Panc1 (cell line): ENCODE measurements around the gene MAGI2. TPM values are rescaled to one million over a fixed set of nuclear protein-coding genes. Genes with fewer than 3 reads are reported as not detected.

ENCODE experiments used
- ATAC-seq: fragments of 200-7000 bp; cut with Tn5 transposase; 2 replicates; pipeline ENCODE4 v1.9.1; 2020; ENCODE audit warnings: mild to moderate bottlenecking, moderate library complexity
- BruUV-seq: library from RNA; stranded (reverse); fragments of 400-500 nt; replicated peaks from 2 replicates; lab custom pipeline; 2021; lab: Mats Ljungman, UMichigan
- CTCF ChIA-PET: fragments of 300-600 bp; sonication (Branson Sonifier 250); formaldehyde crosslinking; loops from one replicate; lab custom pipeline; 2022; ENCODE audit warnings: antibody characterized with exemption; lab: Charles Lee
- POLR2A ChIA-PET: fragments of 300-600 bp; sonication (Branson Sonifier 250); formaldehyde crosslinking; loops from one replicate; lab custom pipeline; 2022; ENCODE audit warnings: antibody characterized with exemption; lab: Charles Lee
- DNase-seq: peaks from one replicate; pipeline ENCODE4 v3.0.0-alpha.2; 2010; ENCODE audit warnings: low read depth, low spot score
- H3K27ac ChIP-seq: 2 replicates; pipeline ENCODE4 v1.5.1; 2011; ENCODE audit warnings: mild to moderate bottlenecking, low read length, inconsistent platforms
- H3K27me3 ChIP-seq: fragments of 200-500 bp; sonication (Bioruptor generic); 2 replicates; pipeline ENCODE4 v1.6.0; 2014; ENCODE audit warnings: low read length, inconsistent platforms; ENCODE audit not compliant: control insufficient read depth, insufficient read depth
- H3K36me3 ChIP-seq: fragments of 200-500 bp; sonication (Bioruptor generic); 2 replicates; pipeline ENCODE4 v1.5.1; 2014; ENCODE audit warnings: inconsistent platforms, mild to moderate bottlenecking, low read length, moderate library complexity; ENCODE audit not compliant: control insufficient read depth, insufficient read depth
- H3K4me1 ChIP-seq: 2 replicates; pipeline ENCODE4 v1.5.1; 2011; ENCODE audit warnings: inconsistent platforms, mild to moderate bottlenecking, low read length, moderate library complexity; ENCODE audit not compliant: control insufficient read depth, insufficient read depth
- H3K4me3 ChIP-seq, 2 experiments: 2 replicates each; pipeline ENCODE4 v1.5.1; 2011 to 2012; ENCODE audit warnings: low read depth in 2 of 2, low read length in 2 of 2, mild to moderate bottlenecking in 2 of 2, inconsistent platforms in 1 of 2, moderate library complexity in 1 of 2
- H3K9me3 ChIP-seq: fragments of 200-500 bp; sonication (Bioruptor generic); 2 replicates; pipeline ENCODE4 v1.5.1; 2014; ENCODE audit warnings: low read depth, mild to moderate bottlenecking, inconsistent platforms, low read length, moderate library complexity; ENCODE audit not compliant: control insufficient read depth, insufficient read depth
- CTCF ChIP-seq: fragments of 450-650 bp; IDR thresholded peaks from 2 replicates; pipeline ENCODE4 v1.5.1; 2017; ENCODE audit warnings: mild to moderate bottlenecking
- POLR2AphosphoS5 ChIP-seq: IDR thresholded peaks from 2 replicates; pipeline ENCODE4 v1.6.1; 2012; ENCODE audit warnings: mild to moderate bottlenecking, low read depth, low read length, moderate library complexity
- REST ChIP-seq, 2 experiments: IDR thresholded peaks; 2 replicates each; pipeline ENCODE4 v1.6.1; 2011 to 2012; ENCODE audit warnings: low read depth in 2 of 2, control low read depth in 1 of 2, low read length in 1 of 2, mild to moderate bottlenecking in 1 of 2, moderate library complexity in 1 of 2; ENCODE audit not compliant: insufficient read depth in 1 of 2
- SIN3A ChIP-seq: IDR thresholded peaks from 2 replicates; pipeline ENCODE4 v1.6.1; 2012; ENCODE audit warnings: low read depth, mild to moderate bottlenecking, low read length, moderate library complexity, borderline replicate concordance; ENCODE audit not compliant: insufficient read depth
- TCF7L2 ChIP-seq: IDR thresholded peaks from 2 replicates; pipeline ENCODE4 v1.6.1; 2011; ENCODE audit warnings: mild to moderate bottlenecking, low read depth, low read length, inconsistent platforms
- in situ Hi-C: cut with HindIII; loops from 2 replicates; pipeline ENCODE4 v1.10.0; 2016; ENCODE audit warnings: low sequenced_read_pairs, low pct_unique_long_range_greater_than_20kb
- intact Hi-C: fragments of 100-400 bp; cut with micrococcal nuclease; formaldehyde crosslinking; loops from one replicate; pipeline ENCODE4 v1.10.0; 2022; ENCODE audit not compliant: unreplicated experiment
- total RNA-seq: library from RNA; stranded (reverse); gene quantifications from one replicate; pipeline ENCODE4 v1.2.1, GENCODE V29; 2021; ENCODE audit not compliant: unreplicated experiment

MAGI2 gene
- total RNA-seq, 1 experiment from 2014 or later, result 5.4 TPM

- ATAC-seq (no peak), DNase-seq (no peak)
- H3K27ac ChIP-seq, result no peak overlapping the region
- no peaks in the 10 kb centered on the region for H3K36me3 ChIP-seq
- H3K27me3 ChIP-seq, result no peaks in the 10 kb centered on the region
- H3K4me1 ChIP-seq, result no peaks in the 10 kb centered on the region
- POLR2A ChIA-PET, result no interaction called here
- in situ Hi-C loops (no loop called here), intact Hi-C loops (no loop called here)
- TF ChIP-seq REST (IDR thresholded peaks at IDR 0.05; ENCODE audit: insufficient read depth in 1 of 2, low read depth in 2 of 2, low read length in 1 of 2), result peak; percentile 83 to 87
- TF ChIP-seq TCF7L2, result no peak
- TF ChIP-seq SIN3A, result no peak
- no peak for TF ChIP-seq POLR2AphosphoS5
- TF ChIP-seq CTCF, result no peak
- BruUV-seq, result no TSS peak
- H3K4me3 ChIP-seq, result no peak overlapping the region
- CTCF ChIA-PET, result no interaction called here
- no peaks in the 10 kb centered on the region for H3K9me3 ChIP-seq
Observed at GRCh38 chr7:78620920-78621319, 832.5 kb downstream of the MAGI2 start.

- no peaks in the 10 kb centered on the region for H3K4me1 ChIP-seq
- DNase-seq, result no peak
- POLR2A ChIA-PET, result no interaction called here
- intact Hi-C loops, result no loop called here
- no peaks in the 10 kb centered on the region for H3K9me3 ChIP-seq
- CTCF ChIA-PET, result no interaction called here
- no peak for ATAC-seq
- no peak overlapping the region for H3K4me3 ChIP-seq
- no TSS peak for BruUV-seq
- H3K27ac ChIP-seq, result no peak overlapping the region
- in situ Hi-C loops, result no loop called here
- H3K36me3 ChIP-seq, result no peaks in the 10 kb centered on the region
- TF ChIP-seq REST (IDR thresholded peaks at IDR 0.05; ENCODE audit: insufficient read depth in 1 of 2, low read depth in 2 of 2, low read length in 1 of 2), result no peak
- TF ChIP-seq POLR2AphosphoS5, result no peak
- no peak for TF ChIP-seq TCF7L2
- TF ChIP-seq CTCF, result no peak
- no peak for TF ChIP-seq SIN3A
- H3K27me3 ChIP-seq, result no peaks in the 10 kb centered on the region
Observed at GRCh38 chr7:78616539-78616938, 836.9 kb downstream of the MAGI2 start.
